Measurements from ENCODE around the gene ENTPD3.

Gene ENTPD3

GRCh38 chr3:40463579-40463978, 76.6 kb downstream of the ENTPD3 start:
- no peak overlapping the region for H3K4me3 ChIP-seq (ENCODE audit: insufficient read depth, low read length, poor library complexity, severe bottlenecking)
- no peak overlapping the region for H3K4me2 ChIP-seq (ENCODE audit: low read depth, low read length, poor library complexity, severe bottlenecking)
- H4K20me1 ChIP-seq (ENCODE audit: low read depth, low read length): peaks cover 23% of the 10 kb centered on the region
- H3K9ac ChIP-seq (ENCODE audit: low read length): no peak overlapping the region
- H2AFZ ChIP-seq (ENCODE audit: low read depth, low read length, severe bottlenecking): no peak overlapping the region
- peaks cover 55% of the 10 kb centered on the region for H3K36me3 ChIP-seq (ENCODE audit: low read length)
- no peaks in the 10 kb centered on the region for H3K9me3 ChIP-seq (ENCODE audit: insufficient read depth, low read length)
- no peaks in the 10 kb centered on the region for H3K9me2 ChIP-seq (replicated peaks; ENCODE audit: insufficient read depth, low read length)
- H3K27ac ChIP-seq (ENCODE audit: low read depth, low read length): no peak overlapping the region
- no peaks in the 10 kb centered on the region for H3K27me3 ChIP-seq (ENCODE audit: low read length)
- peaks cover 49% of the 10 kb centered on the region for H3F3A ChIP-seq (ENCODE audit: insufficient read depth)
- TF ChIP-seq CTCF (IDR thresholded peaks at IDR 0.05; ENCODE audit: insufficient read depth, low read length, poor library complexity, severe bottlenecking) (no peak), EZH2phosphoT487 (conservative IDR thresholded peaks at IDR 0.05; ENCODE audit: low read length) (no peak)
- peaks cover 22% of the 10 kb centered on the region for H3K79me2 ChIP-seq (ENCODE audit: insufficient read depth, low read length)

GRCh38 chr3:40464339-40465110, 77.5 kb downstream of the ENTPD3 start:
- H3K4me2 ChIP-seq (ENCODE audit: low read depth, low read length, poor library complexity, severe bottlenecking): no peak overlapping the region
- no peaks in the 10 kb centered on the region for H3K9me3 ChIP-seq (ENCODE audit: insufficient read depth, low read length)
- no peak overlapping the region for H3K27ac ChIP-seq (ENCODE audit: low read depth, low read length)
- H3K9ac ChIP-seq (ENCODE audit: low read length): no peak overlapping the region
- H3F3A ChIP-seq (ENCODE audit: insufficient read depth): peaks cover 49% of the 10 kb centered on the region
- no peaks in the 10 kb centered on the region for H3K9me2 ChIP-seq (replicated peaks; ENCODE audit: insufficient read depth, low read length)
- no peak overlapping the region for H2AFZ ChIP-seq (ENCODE audit: low read depth, low read length, severe bottlenecking)
- peaks cover 16% of the 10 kb centered on the region; the same call in 1 of the 2 replicates for H4K20me1 ChIP-seq (ENCODE audit: low read depth, low read length)
- H3K27me3 ChIP-seq (ENCODE audit: low read length): no peaks in the 10 kb centered on the region
- TF ChIP-seq EZH2phosphoT487 (conservative IDR thresholded peaks at IDR 0.05; ENCODE audit: low read length) (no peak), CTCF (IDR thresholded peaks at IDR 0.05; ENCODE audit: insufficient read depth, low read length, poor library complexity, severe bottlenecking) (no peak)
- H3K4me3 ChIP-seq (ENCODE audit: insufficient read depth, low read length, poor library complexity, severe bottlenecking): no peak overlapping the region
- H3K79me2 ChIP-seq (ENCODE audit: insufficient read depth, low read length): peaks cover 13% of the 10 kb centered on the region
- peaks cover 47% of the 10 kb centered on the region for H3K36me3 ChIP-seq (ENCODE audit: low read length)

GRCh38 chr3:40465111-40465407, 78.1 kb downstream of the ENTPD3 start:
- peaks cover 43% of the 10 kb centered on the region for H3K36me3 ChIP-seq (ENCODE audit: low read length)
- H4K20me1 ChIP-seq (ENCODE audit: low read depth, low read length): peaks cover 13% of the 10 kb centered on the region; the same call in 1 of the 2 replicates
- no peak overlapping the region for H3K9ac ChIP-seq (ENCODE audit: low read length)
- H3K4me3 ChIP-seq (ENCODE audit: insufficient read depth, low read length, poor library complexity, severe bottlenecking): no peak overlapping the region
- H3K9me2 ChIP-seq (replicated peaks; ENCODE audit: insufficient read depth, low read length): no peaks in the 10 kb centered on the region
- H3K4me2 ChIP-seq (ENCODE audit: low read depth, low read length, poor library complexity, severe bottlenecking): no peak overlapping the region
- H3K9me3 ChIP-seq (ENCODE audit: insufficient read depth, low read length): no peaks in the 10 kb centered on the region
- H3K79me2 ChIP-seq (ENCODE audit: insufficient read depth, low read length): peaks cover 9% of the 10 kb centered on the region
- peaks cover 46% of the 10 kb centered on the region for H3F3A ChIP-seq (ENCODE audit: insufficient read depth)
- no peaks in the 10 kb centered on the region for H3K27me3 ChIP-seq (ENCODE audit: low read length)
- TF ChIP-seq EZH2phosphoT487 (conservative IDR thresholded peaks at IDR 0.05; ENCODE audit: low read length) (no peak), CTCF (IDR thresholded peaks at IDR 0.05; ENCODE audit: insufficient read depth, low read length, poor library complexity, severe bottlenecking) (no peak)
- H3K27ac ChIP-seq (ENCODE audit: low read depth, low read length): no peak overlapping the region
- H2AFZ ChIP-seq (ENCODE audit: low read depth, low read length, severe bottlenecking): no peak overlapping the region
